Measurements from ENCODE around the gene NADK2. TPM values are rescaled to one million over a fixed set of nuclear protein-coding genes. Genes with fewer than 3 reads are reported as not detected.
"Not testable (repeated sequence)": the region's sequence is repeated elsewhere in the genome, so short reads cannot be mapped to it uniquely, and the experiment has no call there.

Gene NADK2
- total RNA-seq, 2 experiments from 2014 or later, result 10.3 to 12.4 TPM

GRCh38 chr5:36215910-36216309 is 25.8 kb downstream of the NADK2 start:
- no peaks in the 10 kb centered on the region for H3K4me1 Mint-ChIP-seq
- no peaks in the 10 kb centered on the region for H3K27me3 Mint-ChIP-seq
- ChIA-PET CTCF (no interaction called here), POLR2A (no interaction called here)
- DNase-seq, result no peak
- H3K36me3 Mint-ChIP-seq (ENCODE audit: low read depth), result peaks cover 19% of the 10 kb centered on the region
- no peak overlapping the region for H3K27ac Mint-ChIP-seq
- H3K9me3 Mint-ChIP-seq, result no peaks in the 10 kb centered on the region
- H3K4me3 Mint-ChIP-seq, result no peak overlapping the region

DNA sequence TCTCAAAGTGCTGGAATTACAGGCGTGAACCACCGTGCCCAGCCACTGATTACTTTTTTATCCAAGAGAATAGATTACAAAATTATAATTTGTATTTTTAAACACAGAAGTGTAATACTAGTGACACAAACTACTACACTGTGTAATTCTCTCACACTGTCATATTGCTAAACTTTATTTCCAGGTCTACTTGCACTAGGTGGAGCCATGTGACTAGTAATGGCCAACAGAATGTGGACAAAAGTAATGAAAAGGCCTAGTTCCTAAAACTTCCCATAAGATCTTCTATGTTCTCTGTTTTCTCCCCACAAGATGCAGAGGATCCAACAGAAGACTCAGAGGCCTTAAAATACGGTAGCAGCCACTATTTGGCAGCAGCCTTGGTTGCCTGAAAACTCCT is 27.3 kb downstream of the NADK2 start:
- ChIA-PET CTCF (interaction anchor here (1.2 kb wide), 1 partner anchor 27 kb away, joined by 3 read pairs; the partner anchor contains the start of gene NADK2), POLR2A (no interaction called here)
- Mint-ChIP-seq H3K27ac (no peak overlapping the region), H3K9me3 (no peaks in the 10 kb centered on the region), H3K4me3 (no peak overlapping the region), H3K36me3 (ENCODE audit: low read depth) (peaks cover 14% of the 10 kb centered on the region), H3K4me1 (no peaks in the 10 kb centered on the region), H3K27me3 (no peaks in the 10 kb centered on the region)
- no peak for DNase-seq

- Mint-ChIP-seq H3K4me1 (no peaks in the 10 kb centered on the region), H3K27me3 (no peaks in the 10 kb centered on the region), H3K9me3 (no peaks in the 10 kb centered on the region), H3K4me3 (no peak overlapping the region), H3K27ac (no peak overlapping the region), H3K36me3 (ENCODE audit: low read depth) (peaks cover 15% of the 10 kb centered on the region)
- DNase-seq, result no peak
- CTCF ChIA-PET, result interaction anchor here (0.6 kb wide), 1 partner anchor 250 kb away, joined by 3 read pairs; no protein-coding TSS in a partner anchor
- POLR2A ChIA-PET, result no interaction called here
Observed at GRCh38 chr5:36209664-36210063, 32.1 kb downstream of the NADK2 start.

- Mint-ChIP-seq H3K36me3 (ENCODE audit: low read depth) (peaks cover 15% of the 10 kb centered on the region), H3K4me1 (no peaks in the 10 kb centered on the region), H3K27me3 (no peaks in the 10 kb centered on the region), H3K27ac (no peak overlapping the region), H3K4me3 (no peak overlapping the region), H3K9me3 (no peaks in the 10 kb centered on the region)
- POLR2A ChIA-PET, result no interaction called here
- no peak for DNase-seq
- CTCF ChIA-PET, result no interaction called here
Observed at GRCh38 chr5:36208786-36209185, 32.9 kb downstream of the NADK2 start.

DNA sequence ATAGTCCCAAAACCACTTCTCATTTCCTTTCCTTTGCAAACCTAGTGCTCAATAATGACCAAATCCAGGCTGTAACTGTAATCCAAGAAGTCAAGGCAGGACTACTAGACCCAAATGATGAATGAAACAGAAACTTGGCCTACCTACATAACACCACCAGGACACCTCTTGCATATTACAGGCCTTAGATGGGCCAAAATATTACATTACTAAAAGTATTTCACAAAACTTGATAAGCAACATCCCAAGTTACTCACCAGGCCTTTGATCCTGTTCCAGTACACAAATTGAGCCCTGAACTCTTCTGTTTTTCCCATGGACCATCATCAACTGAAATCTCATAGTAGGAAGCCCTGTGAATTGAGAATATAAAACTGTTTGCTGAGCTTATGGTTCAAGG is 34.8 kb downstream of the NADK2 start:
- H3K4me3 Mint-ChIP-seq, result no peak overlapping the region
- CTCF ChIA-PET, result interaction anchor here (0.9 to 1.4 kb wide), 2 partner anchors 11 to 13 kb away, joined by 3 to 4 read pairs; no protein-coding TSS in a partner anchor
- H3K4me1 Mint-ChIP-seq, result no peaks in the 10 kb centered on the region
- no peaks in the 10 kb centered on the region for H3K9me3 Mint-ChIP-seq
- H3K36me3 Mint-ChIP-seq (ENCODE audit: low read depth), result peaks cover 12% of the 10 kb centered on the region
- H3K27ac Mint-ChIP-seq, result no peak overlapping the region
- POLR2A ChIA-PET, result interaction anchor here (0.7 kb wide), 1 partner anchor 11 kb away, joined by 3 read pairs; no protein-coding TSS in a partner anchor
- no peaks in the 10 kb centered on the region for H3K27me3 Mint-ChIP-seq
- DNase-seq, result no peak

DNA sequence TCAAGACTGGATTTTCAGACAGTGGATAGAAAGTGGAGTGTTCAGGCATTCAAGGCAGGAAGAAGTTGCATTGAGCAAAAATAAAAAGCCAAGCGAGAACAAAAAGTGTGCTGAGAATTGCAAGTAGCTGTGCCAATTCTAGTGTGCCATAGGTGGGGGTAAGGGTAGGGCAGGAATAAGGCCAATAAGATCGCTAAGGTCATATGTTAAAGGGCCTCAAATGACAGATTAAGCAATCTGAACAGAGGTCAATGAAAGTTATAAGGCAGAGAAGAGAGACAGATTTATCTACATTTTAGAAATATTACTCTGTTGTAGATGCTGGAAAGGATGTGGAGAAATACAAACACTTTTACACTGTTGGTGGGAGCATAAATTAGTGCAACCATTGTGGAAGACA is 36.4 kb downstream of the NADK2 start:
- H3K27ac Mint-ChIP-seq, result no peak overlapping the region
- H3K36me3 Mint-ChIP-seq (ENCODE audit: low read depth), result peaks cover 12% of the 10 kb centered on the region
- ChIA-PET POLR2A (no interaction called here), CTCF (no interaction called here)
- H3K9me3 Mint-ChIP-seq, result no peaks in the 10 kb centered on the region
- DNase-seq, result no peak
- H3K27me3 Mint-ChIP-seq, result no peaks in the 10 kb centered on the region
- no peaks in the 10 kb centered on the region for H3K4me1 Mint-ChIP-seq
- no peak overlapping the region for H3K4me3 Mint-ChIP-seq

GRCh38 chr5:36202521-36202961 is 39.2 kb downstream of the NADK2 start:
- no peak for DNase-seq
- POLR2A ChIA-PET, result no interaction called here
- Mint-ChIP-seq H3K36me3 (ENCODE audit: low read depth) (peaks cover 12% of the 10 kb centered on the region), H3K4me3 (no peak overlapping the region), H3K9me3 (no peaks in the 10 kb centered on the region), H3K27ac (no peak overlapping the region), H3K4me1 (no peaks in the 10 kb centered on the region), H3K27me3 (no peaks in the 10 kb centered on the region)
- CTCF ChIA-PET, result interaction anchor here (1.1 to 2.3 kb wide), 2 partner anchors 24 to 40 kb away, joined by 3 to 8 read pairs; partner anchors contain the start of gene NADK2

DNA sequence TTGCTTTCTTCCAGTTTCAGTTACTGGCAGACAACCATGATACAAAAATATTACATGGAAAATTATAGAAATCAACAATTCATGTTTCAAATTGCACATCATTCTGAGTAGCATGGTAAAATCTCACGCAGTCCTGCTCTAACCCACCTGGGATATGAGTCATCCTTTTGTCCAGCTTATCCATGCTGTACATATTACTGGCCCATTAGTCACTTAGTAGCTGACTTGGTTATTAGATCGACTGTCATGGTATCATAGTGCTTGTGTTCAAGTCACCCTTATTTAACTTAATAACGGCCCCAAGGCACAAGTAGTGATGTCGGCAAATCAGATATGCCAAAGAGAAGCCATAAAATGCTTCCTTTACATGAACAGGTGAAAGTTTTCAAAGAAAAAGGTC is 41.2 kb downstream of the NADK2 start:
- POLR2A ChIA-PET, result no interaction called here
- H3K9me3 Mint-ChIP-seq, result no peaks in the 10 kb centered on the region
- H3K27me3 Mint-ChIP-seq, result no peaks in the 10 kb centered on the region
- H3K4me3 Mint-ChIP-seq, result no peak overlapping the region
- H3K27ac Mint-ChIP-seq, result no peak overlapping the region
- no peaks in the 10 kb centered on the region for H3K4me1 Mint-ChIP-seq
- peaks cover 10% of the 10 kb centered on the region for H3K36me3 Mint-ChIP-seq (ENCODE audit: low read depth)
- DNase-seq, result no peak
- CTCF ChIA-PET, result no interaction called here

- Mint-ChIP-seq H3K36me3 (ENCODE audit: low read depth) (peaks cover 6% of the 10 kb centered on the region), H3K27me3 (no peaks in the 10 kb centered on the region), H3K27ac (no peak overlapping the region), H3K9me3 (no peaks in the 10 kb centered on the region), H3K4me3 (no peak overlapping the region), H3K4me1 (no peaks in the 10 kb centered on the region)
- no peak for DNase-seq
- CTCF ChIA-PET, result interaction anchor here (1.2 kb wide), 1 partner anchor 33 kb away, joined by 4 read pairs; no protein-coding TSS in a partner anchor
- POLR2A ChIA-PET, result no interaction called here
Observed at GRCh38 chr5:36199620-36200019, 42.1 kb downstream of the NADK2 start.

GRCh38 chr5:36198783-36199182 is 42.9 kb downstream of the NADK2 start:
- H3K4me3 Mint-ChIP-seq; H3K27ac Mint-ChIP-seq; POLR2A ChIA-PET; DNase-seq; H3K4me1 Mint-ChIP-seq; H3K36me3 Mint-ChIP-seq (ENCODE audit: low read depth); H3K9me3 Mint-ChIP-seq; H3K27me3 Mint-ChIP-seq: not testable (repeated sequence)
- CTCF ChIA-PET, result interaction anchor here (1.2 kb wide), 1 partner anchor 32 kb away, joined by 4 read pairs; no protein-coding TSS in a partner anchor

- Mint-ChIP-seq H3K9me3 (no peaks in the 10 kb centered on the region), H3K4me1 (no peaks in the 10 kb centered on the region), H3K27ac (no peak overlapping the region), H3K36me3 (ENCODE audit: low read depth) (peaks cover 8% of the 10 kb centered on the region), H3K4me3 (no peak overlapping the region), H3K27me3 (no peaks in the 10 kb centered on the region)
- CTCF ChIA-PET, result no interaction called here
- POLR2A ChIA-PET, result no interaction called here
- DNase-seq, result no peak
Observed at GRCh38 chr5:36198281-36198680, 43.4 kb downstream of the NADK2 start.

DNA sequence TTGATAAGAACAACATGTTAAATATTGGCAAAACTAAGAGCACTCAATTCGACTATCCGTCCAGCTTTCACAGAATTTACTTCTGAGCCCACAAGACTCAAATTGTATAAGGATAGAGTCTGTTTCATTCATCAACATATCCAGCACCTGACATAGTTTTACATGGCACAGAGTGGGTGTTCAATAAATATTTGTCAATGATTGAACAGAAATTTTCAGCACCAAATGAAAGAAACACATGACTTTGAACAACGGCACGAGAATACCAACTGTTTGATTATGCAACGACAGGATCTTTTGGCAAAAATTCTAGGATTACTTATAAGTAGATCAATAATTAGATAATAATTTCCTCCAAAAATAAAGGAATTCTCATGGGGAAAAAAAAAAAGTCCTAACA is 48.0 kb downstream of the NADK2 start:
- H3K36me3 Mint-ChIP-seq (ENCODE audit: low read depth), result peaks cover 32% of the 10 kb centered on the region
- DNase-seq, result no peak
- H3K9me3 Mint-ChIP-seq, result peaks cover 2% of the 10 kb centered on the region
- H3K27me3 Mint-ChIP-seq, result no peaks in the 10 kb centered on the region
- no peak overlapping the region for H3K4me3 Mint-ChIP-seq
- no peak overlapping the region for H3K27ac Mint-ChIP-seq
- H3K4me1 Mint-ChIP-seq, result no peaks in the 10 kb centered on the region
- ChIA-PET CTCF (interaction anchor here (0.6 to 0.7 kb wide), 3 partner anchors 14 to 993 kb away, joined by 3 to 5 read pairs (median 5); no protein-coding TSS in a partner anchor), POLR2A (no interaction called here)

DNA sequence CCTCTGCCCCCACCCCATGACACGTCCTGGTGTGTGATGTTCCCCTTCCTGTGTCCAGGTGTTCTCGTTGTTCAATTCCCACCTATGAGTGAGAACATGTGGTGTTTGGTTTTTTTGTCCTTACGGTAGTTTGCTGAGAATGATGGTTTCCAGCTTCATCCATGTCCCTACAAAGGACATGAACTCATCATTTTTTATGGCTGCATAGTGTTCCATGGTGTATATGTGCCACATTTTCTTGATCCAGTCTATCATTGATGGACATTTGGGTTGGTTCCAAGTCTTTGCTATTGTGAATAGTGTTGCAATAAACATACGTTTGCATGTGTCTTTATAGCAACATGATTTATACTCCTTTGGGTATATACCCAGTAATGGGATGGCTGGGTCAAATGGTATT is 57.3 kb downstream of the NADK2 start:
- H3K27me3 Mint-ChIP-seq, H3K27ac Mint-ChIP-seq, POLR2A ChIA-PET, H3K4me3 Mint-ChIP-seq, CTCF ChIA-PET, H3K4me1 Mint-ChIP-seq, DNase-seq: not testable (repeated sequence)
- Mint-ChIP-seq H3K36me3 (ENCODE audit: low read depth) (peaks cover 83% of the 10 kb centered on the region), H3K9me3 (peaks cover 18% of the 10 kb centered on the region)

DNA sequence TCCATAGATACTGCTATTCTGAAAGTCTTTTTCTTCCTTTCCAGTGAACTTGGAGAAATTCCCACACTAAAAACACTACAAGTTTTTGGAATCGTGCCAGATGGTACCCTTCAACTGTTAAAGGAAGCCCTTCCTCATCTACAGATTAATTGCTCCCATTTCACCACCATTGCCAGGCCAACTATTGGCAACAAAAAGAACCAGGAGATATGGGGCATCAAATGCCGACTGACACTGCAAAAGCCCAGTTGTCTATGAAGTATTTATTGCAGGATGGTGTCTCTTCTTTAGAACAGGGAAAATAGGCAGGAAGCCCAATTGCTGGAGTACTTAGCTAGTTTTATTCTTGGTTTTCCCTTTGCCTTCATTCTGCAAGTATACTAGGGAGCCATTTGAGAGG is 60.0 kb downstream of the NADK2 start:
- H3K4me1 Mint-ChIP-seq, result no peaks in the 10 kb centered on the region
- CTCF ChIA-PET, result interaction anchor here (1.2 kb wide), 1 partner anchor 10 kb away, joined by 4 read pairs; no protein-coding TSS in a partner anchor
- peaks cover 2% of the 10 kb centered on the region for H3K9me3 Mint-ChIP-seq
- H3K27me3 Mint-ChIP-seq, result no peaks in the 10 kb centered on the region
- DNase-seq, result no peak
- H3K36me3 Mint-ChIP-seq (ENCODE audit: low read depth), result peaks cover 80% of the 10 kb centered on the region
- no peak overlapping the region for H3K4me3 Mint-ChIP-seq
- POLR2A ChIA-PET, result no interaction called here
- H3K27ac Mint-ChIP-seq, result no peak overlapping the region

Data from activated CD4-positive, alpha-beta T cell treated with anti-CD3 and anti-CD28 coated beads, Interleukin-2, amount 10 ng/mL, durations not matched to agents 7 days and 5 days (primary cell).